ENCODE results near the gene ANXA3.

DNA sequence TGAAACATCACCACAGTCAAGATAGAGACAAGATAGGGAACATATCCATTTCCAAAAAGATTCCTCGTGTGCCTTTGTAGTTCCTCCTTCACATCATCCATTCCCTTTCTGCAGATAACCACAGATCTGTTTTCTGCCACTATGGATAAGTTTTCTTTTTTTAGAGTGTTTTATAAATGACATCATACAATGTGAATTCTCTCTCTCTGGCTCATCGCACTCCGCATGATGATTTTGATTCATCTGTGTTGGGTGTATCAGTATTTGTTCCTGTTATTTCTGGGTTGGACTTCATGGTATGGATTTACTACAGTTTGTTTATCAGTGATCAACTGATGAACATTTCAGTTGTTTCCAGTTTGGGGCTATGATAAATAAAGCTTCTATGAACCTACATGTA, 23.2 kb upstream of the ANXA3 start:
- TF ChIP-seq, protein P1, sequence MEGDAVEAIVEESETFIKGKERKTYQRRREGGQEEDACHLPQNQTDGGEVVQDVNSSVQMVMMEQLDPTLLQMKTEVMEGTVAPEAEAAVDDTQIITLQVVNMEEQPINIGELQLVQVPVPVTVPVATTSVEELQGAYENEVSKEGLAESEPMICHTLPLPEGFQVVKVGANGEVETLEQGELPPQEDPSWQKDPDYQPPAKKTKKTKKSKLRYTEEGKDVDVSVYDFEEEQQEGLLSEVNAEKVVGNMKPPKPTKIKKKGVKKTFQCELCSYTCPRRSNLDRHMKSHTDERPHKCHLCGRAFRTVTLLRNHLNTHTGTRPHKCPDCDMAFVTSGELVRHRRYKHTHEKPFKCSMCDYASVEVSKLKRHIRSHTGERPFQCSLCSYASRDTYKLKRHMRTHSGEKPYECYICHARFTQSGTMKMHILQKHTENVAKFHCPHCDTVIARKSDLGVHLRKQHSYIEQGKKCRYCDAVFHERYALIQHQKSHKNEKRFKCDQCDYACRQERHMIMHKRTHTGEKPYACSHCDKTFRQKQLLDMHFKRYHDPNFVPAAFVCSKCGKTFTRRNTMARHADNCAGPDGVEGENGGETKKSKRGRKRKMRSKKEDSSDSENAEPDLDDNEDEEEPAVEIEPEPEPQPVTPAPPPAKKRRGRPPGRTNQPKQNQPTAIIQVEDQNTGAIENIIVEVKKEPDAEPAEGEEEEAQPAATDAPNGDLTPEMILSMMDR (IDR thresholded peaks at IDR 0.05), result no peak
- TF ChIP-seq POLR2A (IDR thresholded peaks at IDR 0.05), result no peak

All from adrenal gland (tissue), 5 donors.